Tibial artery (tissue), 4 donors: Measurements from ENCODE around the gene ASB13.

Experiments
- DNase-seq, 2 donors: peaks; one replicate each; pipeline ENCODE4 v3.0.0-alpha.2; 2019
- H3K27ac ChIP-seq, 2 donors: fragments of 200-600 bp; sonication (generic) in 1 of 2; 1 replicate in 1 of 2; 2 replicates in 1 of 2; pipeline ENCODE4 v1.5.1; 2018 to 2019; ENCODE audit warnings: mild to moderate bottlenecking in 1 of 2
- H3K27me3 ChIP-seq, 2 donors: fragments of 200-600 bp; sonication (generic) in 1 of 2; one replicate each; pipeline versions ENCODE4 v1.5.1 to v1.6.0; 2016 to 2019
- H3K36me3 ChIP-seq, 3 donors: fragments of 200-600 bp; sonication (generic) in 2 of 3; one replicate each; pipeline ENCODE4 v1.5.1; 2016 to 2019; ENCODE audit warnings: mild to moderate bottlenecking in 2 of 3
- H3K4me1 ChIP-seq, 4 donors: fragments of 200-600 bp; sonication (generic) in 2 of 4; 1 replicate in 3 of 4; 2 replicates in 1 of 4; pipeline ENCODE4 v1.5.1; 2016 to 2019
- H3K4me3 ChIP-seq, 2 donors: fragments of 200-600 bp; sonication (generic) in 1 of 2; 1 replicate in 1 of 2; 2 replicates in 1 of 2; pipeline ENCODE4 v1.5.1; 2018 to 2019; ENCODE audit warnings: mild to moderate bottlenecking in 2 of 2
- H3K9me3 ChIP-seq, 3 donors: fragments of 200-600 bp; sonication (generic) in 1 of 3; one replicate each; pipeline ENCODE4 v1.5.1; 2016 to 2019
- CTCF ChIP-seq, 2 experiments: fragments of 200-600 bp in 1 of 2; fragments of 450-650 bp in 1 of 2; IDR thresholded peaks; one replicate each; pipeline ENCODE4 v1.5.1; 2017 to 2019; ENCODE audit warnings: antibody characterized with exemption in 2 of 2, mild to moderate bottlenecking in 1 of 2, moderate library complexity in 1 of 2
- intact Hi-C: fragments of 100-400 bp; cut with DNase I; formaldehyde crosslinking; loops from one replicate; pipeline ENCODE4 v1.15.0; 2023; ENCODE audit warnings: low total_unique reads

ASB13 gene

GRCh38 chr10:5666008-5666840 is at the start of gene ASB13:
ASB13 (minus strand) TSS chr10:5666595; CDS start chr10:5666551, 44 bp downstream.
- Histone ChIP-seq H3K9me3 (no peaks in the 10 kb centered on the region), H3K4me3 (peak within 1 kb of the TSS; percentile 68 to 85), H3K27me3 (no peaks in the 10 kb centered on the region), H3K4me1 (peaks cover 0 to 33% (median 26%) of the 10 kb centered on the region in 4 donors), H3K36me3 (no peaks in the 10 kb centered on the region), H3K27ac (peak within 1 kb of the TSS; percentile 83 to 87)
- intact Hi-C loops, result no loop called here
- DNase-seq, result peak; percentile 54 to 84
- no peak for TF ChIP-seq CTCF (IDR thresholded peaks at IDR 0.05)

GRCh38 chr10:5711642-5712041 is 45.2 kb upstream of the ASB13 start:
- H3K4me3 ChIP-seq, result no peak overlapping the region
- no peak overlapping the region for H3K27ac ChIP-seq
- H3K36me3 ChIP-seq, result no peaks in the 10 kb centered on the region

GRCh38 chr10:5710859-5711258 is 44.5 kb upstream of the ASB13 start:
- Histone ChIP-seq H3K27ac (no peak overlapping the region), H3K4me3 (no peak overlapping the region), H3K27me3 (no peaks in the 10 kb centered on the region), H3K4me1 (peaks cover 0 to 5% (median 2%) of the 10 kb centered on the region in 4 donors), H3K9me3 (no peaks in the 10 kb centered on the region), H3K36me3 (no peaks in the 10 kb centered on the region)
- DNase-seq, result no peak
- intact Hi-C loops, result no loop called here
- no peak for TF ChIP-seq CTCF (IDR thresholded peaks at IDR 0.05)

More at GRCh38 chr10:5711642-5712041, 45.2 kb upstream of the ASB13 start:
- H3K27me3 ChIP-seq, result no peaks in the 10 kb centered on the region
- H3K9me3 ChIP-seq, result no peaks in the 10 kb centered on the region
- intact Hi-C loops, result no loop called here
- H3K4me1 ChIP-seq, result peaks cover 0 to 5% (median 2%) of the 10 kb centered on the region in 4 donors
- DNase-seq, result no peak
- TF ChIP-seq CTCF (IDR thresholded peaks at IDR 0.05), result no peak

- Histone ChIP-seq H3K9me3 (no peaks in the 10 kb centered on the region), H3K27ac (no peak overlapping the region), H3K36me3 (no peaks in the 10 kb centered on the region), H3K4me3 (no peak overlapping the region), H3K27me3 (no peaks in the 10 kb centered on the region), H3K4me1 (peaks cover 0 to 11% (median 2%) of the 10 kb centered on the region in 4 donors)
- intact Hi-C loops, result loop anchor here (10.0 kb wide), 1 partner anchor 75 kb away; no protein-coding TSS in a partner anchor
- no peak for DNase-seq
- TF ChIP-seq CTCF (IDR thresholded peaks at IDR 0.05), result no peak
These were observed 43.5 kb upstream of the ASB13 start for GRCh38 chr10:5709865-5710264.

- no peak for DNase-seq
- Histone ChIP-seq H3K4me3 (no peak overlapping the region), H3K27me3 (no peaks in the 10 kb centered on the region), H3K9me3 (no peaks in the 10 kb centered on the region), H3K4me1 (peaks cover 0 to 15% (median 2%) of the 10 kb centered on the region in 4 donors), H3K36me3 (no peaks in the 10 kb centered on the region), H3K27ac (no peak overlapping the region)
- intact Hi-C loops, result loop anchor here (10.0 kb wide), 1 partner anchor 76 kb away; no protein-coding TSS in a partner anchor
- TF ChIP-seq CTCF (IDR thresholded peaks at IDR 0.05), result no peak
These were observed 42.0 kb upstream of the ASB13 start for GRCh38 chr10:5708356-5708755.
